PC-9 (cell line): ENCODE data around the gene ZNF135. TPM values are rescaled to one million over a fixed set of nuclear protein-coding genes. Genes with fewer than 3 reads are reported as not detected.

ENCODE experiments used
- BruUV-seq: library from RNA; stranded (reverse); fragments of 400-500 nt; replicated peaks from 2 replicates; lab custom pipeline; 2021; lab: Mats Ljungman, UMichigan
- CTCF ChIA-PET: fragments of 300-600 bp; sonication (Branson Sonifier 250); formaldehyde crosslinking; loops from one replicate; lab custom pipeline; 2022; ENCODE audit warnings: antibody characterized with exemption; lab: Charles Lee
- POLR2A ChIA-PET: fragments of 300-600 bp; sonication (Branson Sonifier 250); formaldehyde crosslinking; loops from one replicate; lab custom pipeline; 2022; ENCODE audit warnings: antibody characterized with exemption; ENCODE audit not compliant: unreplicated experiment; lab: Charles Lee
- DNase-seq, 2 experiments: peaks; one replicate each; pipeline versions ENCODE4 v3.0.0 to v3.0.0-alpha.2; 2015 to 2022; ENCODE audit warnings: mixed read lengths in 1 of 2
- H2AFZ ChIP-seq: fragments of 200-600 bp; sonication (generic); 2 replicates; pipeline ENCODE4 v1.8.1; 2017; ENCODE audit warnings: antibody characterized with exemption
- H3F3A ChIP-seq: fragments of 200-600 bp; sonication (generic); 2 replicates; pipeline ENCODE4 v1.8.1; 2017; ENCODE audit warnings: antibody characterized with exemption, mild to moderate bottlenecking, low read depth; ENCODE audit not compliant: insufficient read depth
- H3K27ac ChIP-seq: fragments of 200-600 bp; sonication (generic); 2 replicates; pipeline ENCODE4 v1.6.1; 2016; ENCODE audit warnings: mixed run types
- H3K27me3 ChIP-seq: fragments of 200-600 bp; sonication (generic); 2 replicates; pipeline ENCODE4 v1.6.1; 2016; ENCODE audit warnings: low read depth, mixed run types; ENCODE audit not compliant: insufficient read depth
- H3K36me3 ChIP-seq: fragments of 200-600 bp; sonication (generic); 2 replicates; pipeline ENCODE4 v1.6.1; 2016; ENCODE audit warnings: low read depth, mixed run types
- H3K4me1 ChIP-seq: fragments of 200-600 bp; sonication (generic); replicated peaks from 2 replicates; pipeline ENCODE4 v1.6.1; 2016; ENCODE audit warnings: mixed run types; ENCODE audit not compliant: insufficient read depth
- H3K4me2 ChIP-seq: fragments of 200-600 bp; sonication (generic); 2 replicates; pipeline ENCODE4 v1.6.1; 2017; ENCODE audit warnings: mixed run types
- H3K4me3 ChIP-seq: fragments of 200-600 bp; sonication (generic); 2 replicates; pipeline ENCODE4 v1.6.1; 2016; ENCODE audit warnings: mixed run types
- H3K79me2 ChIP-seq: fragments of 200-600 bp; sonication (generic); 2 replicates; pipeline ENCODE4 v1.6.1; 2017; ENCODE audit warnings: low read depth, mixed run types
- H3K9me2 ChIP-seq: fragments of 200-600 bp; sonication (generic); 2 replicates; pipeline ENCODE4 v1.8.1; 2017; ENCODE audit warnings: mild to moderate bottlenecking; ENCODE audit not compliant: insufficient read depth
- H3K9me3 ChIP-seq: fragments of 200-600 bp; sonication (generic); 2 replicates; pipeline ENCODE4 v1.8.1; 2016; ENCODE audit warnings: low read depth; ENCODE audit not compliant: insufficient read depth
- H4K20me1 ChIP-seq: fragments of 200-600 bp; sonication (generic); 2 replicates; pipeline ENCODE4 v1.8.1; 2017; ENCODE audit not compliant: insufficient read depth
- EZH2 ChIP-seq: fragments of 200-600 bp; sonication (generic); IDR thresholded peaks from 2 replicates; pipeline ENCODE4 v1.8.0; 2017; ENCODE audit warnings: antibody characterized with exemption, low read depth
- intact Hi-C: fragments of 100-400 bp; cut with micrococcal nuclease; formaldehyde crosslinking; loops from one replicate; pipeline ENCODE4 v1.10.0; 2022; ENCODE audit not compliant: unreplicated experiment
- total RNA-seq: library from RNA; stranded (reverse); gene quantifications from 2 replicates; pipeline ENCODE4 v1.2.3, GENCODE V29; 2021
- TF ChIP-seq, protein P1 (sequence below): fragments of 200-600 bp; sonication (generic); conservative IDR thresholded peaks from 2 replicates; pipeline ENCODE4 v1.6.1; 2017; ENCODE audit warnings: mixed run types, antibody characterized with exemption, mild to moderate bottlenecking, moderate library complexity

The ZNF135 gene
- total RNA-seq, 1 experiment from 2014 or later = 0.15 TPM

DNA sequence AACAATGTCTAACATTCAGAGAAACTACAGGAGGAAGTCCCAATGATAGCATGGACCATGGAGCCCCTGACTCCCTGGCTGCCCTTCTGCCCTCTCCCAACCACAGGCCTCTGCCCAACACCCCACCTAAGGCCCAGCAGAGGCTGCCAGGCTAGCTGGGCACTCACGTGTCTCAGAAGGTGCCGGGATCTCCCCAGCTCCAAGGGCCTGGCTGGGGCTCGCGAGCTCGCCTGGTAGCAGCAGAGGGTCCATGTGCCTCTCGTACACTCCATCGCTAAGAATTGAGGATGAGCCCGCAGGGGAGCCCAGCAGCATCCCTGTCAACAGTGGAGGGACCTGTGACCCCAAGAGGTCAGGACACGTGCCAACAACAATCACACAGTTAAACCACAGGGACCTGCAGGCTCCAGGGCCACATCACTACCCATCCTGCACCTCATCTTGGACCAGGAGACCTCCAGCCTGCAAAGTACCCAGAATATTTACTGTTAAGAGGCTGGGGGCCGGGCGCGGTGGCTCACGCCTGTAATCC is 29.5 kb downstream of the ZNF135 start:
- Histone ChIP-seq H3K27me3 (no peaks in the 10 kb centered on the region), H4K20me1 (no peaks in the 10 kb centered on the region), H3K4me3 (no peak overlapping the region), H3K79me2 (no peaks in the 10 kb centered on the region), H3K9me3 (peaks cover 43% of the 10 kb centered on the region), H2AFZ (no peak overlapping the region), H3F3A (no peaks in the 10 kb centered on the region), H3K9me2 (no peaks in the 10 kb centered on the region), H3K27ac (no peak overlapping the region), H3K4me2 (no peak overlapping the region), H3K36me3 (peaks cover 12% of the 10 kb centered on the region), H3K4me1 (no peaks in the 10 kb centered on the region)
- TF ChIP-seq EZH2 = no peak
- TF ChIP-seq, protein P1, sequence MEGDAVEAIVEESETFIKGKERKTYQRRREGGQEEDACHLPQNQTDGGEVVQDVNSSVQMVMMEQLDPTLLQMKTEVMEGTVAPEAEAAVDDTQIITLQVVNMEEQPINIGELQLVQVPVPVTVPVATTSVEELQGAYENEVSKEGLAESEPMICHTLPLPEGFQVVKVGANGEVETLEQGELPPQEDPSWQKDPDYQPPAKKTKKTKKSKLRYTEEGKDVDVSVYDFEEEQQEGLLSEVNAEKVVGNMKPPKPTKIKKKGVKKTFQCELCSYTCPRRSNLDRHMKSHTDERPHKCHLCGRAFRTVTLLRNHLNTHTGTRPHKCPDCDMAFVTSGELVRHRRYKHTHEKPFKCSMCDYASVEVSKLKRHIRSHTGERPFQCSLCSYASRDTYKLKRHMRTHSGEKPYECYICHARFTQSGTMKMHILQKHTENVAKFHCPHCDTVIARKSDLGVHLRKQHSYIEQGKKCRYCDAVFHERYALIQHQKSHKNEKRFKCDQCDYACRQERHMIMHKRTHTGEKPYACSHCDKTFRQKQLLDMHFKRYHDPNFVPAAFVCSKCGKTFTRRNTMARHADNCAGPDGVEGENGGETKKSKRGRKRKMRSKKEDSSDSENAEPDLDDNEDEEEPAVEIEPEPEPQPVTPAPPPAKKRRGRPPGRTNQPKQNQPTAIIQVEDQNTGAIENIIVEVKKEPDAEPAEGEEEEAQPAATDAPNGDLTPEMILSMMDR = no peak
- CTCF ChIA-PET = no interaction called here
- BruUV-seq = no TSS peak
- no peak for DNase-seq
- intact Hi-C loops = no loop called here
- POLR2A ChIA-PET = no interaction called here

DNA sequence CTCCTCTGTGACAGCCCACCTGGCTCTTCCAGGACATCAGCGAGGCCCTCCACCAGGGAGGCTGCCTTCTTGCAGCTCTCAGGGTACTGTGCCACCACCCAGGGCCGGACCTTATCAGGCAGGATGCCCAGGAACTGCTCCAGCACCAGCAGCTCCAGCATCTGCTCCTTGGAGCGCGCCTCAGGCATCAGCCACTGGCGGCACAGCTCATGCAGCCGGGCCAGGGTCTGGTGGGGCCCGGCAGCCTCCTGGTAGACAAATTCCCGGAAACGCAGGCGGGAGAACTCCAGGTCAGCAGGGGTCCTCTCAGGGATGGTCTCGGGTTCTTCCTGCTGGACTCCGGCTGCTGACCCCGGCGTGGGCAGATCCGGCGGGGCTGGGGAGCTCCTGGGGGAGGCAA is 30.8 kb downstream of the ZNF135 start:
- H3K27ac ChIP-seq = no peak overlapping the region
- H3K9me2 ChIP-seq = no peaks in the 10 kb centered on the region
- BruUV-seq = no TSS peak
- H2AFZ ChIP-seq = no peak overlapping the region
- H3K9me3 ChIP-seq = peaks cover 39% of the 10 kb centered on the region
- intact Hi-C loops = no loop called here
- H3K79me2 ChIP-seq = no peaks in the 10 kb centered on the region
- H3K4me3 ChIP-seq = no peak overlapping the region
- no peaks in the 10 kb centered on the region for H4K20me1 ChIP-seq
- no peaks in the 10 kb centered on the region for H3K4me1 ChIP-seq
- POLR2A ChIA-PET = no interaction called here
- no peaks in the 10 kb centered on the region for H3F3A ChIP-seq
- H3K4me2 ChIP-seq = no peak overlapping the region
- H3K27me3 ChIP-seq = no peaks in the 10 kb centered on the region
- CTCF ChIA-PET = no interaction called here
- TF ChIP-seq EZH2 = no peak
- TF ChIP-seq, protein P1 = no peak
- no peak for DNase-seq
- H3K36me3 ChIP-seq = peaks cover 12% of the 10 kb centered on the region

DNA sequence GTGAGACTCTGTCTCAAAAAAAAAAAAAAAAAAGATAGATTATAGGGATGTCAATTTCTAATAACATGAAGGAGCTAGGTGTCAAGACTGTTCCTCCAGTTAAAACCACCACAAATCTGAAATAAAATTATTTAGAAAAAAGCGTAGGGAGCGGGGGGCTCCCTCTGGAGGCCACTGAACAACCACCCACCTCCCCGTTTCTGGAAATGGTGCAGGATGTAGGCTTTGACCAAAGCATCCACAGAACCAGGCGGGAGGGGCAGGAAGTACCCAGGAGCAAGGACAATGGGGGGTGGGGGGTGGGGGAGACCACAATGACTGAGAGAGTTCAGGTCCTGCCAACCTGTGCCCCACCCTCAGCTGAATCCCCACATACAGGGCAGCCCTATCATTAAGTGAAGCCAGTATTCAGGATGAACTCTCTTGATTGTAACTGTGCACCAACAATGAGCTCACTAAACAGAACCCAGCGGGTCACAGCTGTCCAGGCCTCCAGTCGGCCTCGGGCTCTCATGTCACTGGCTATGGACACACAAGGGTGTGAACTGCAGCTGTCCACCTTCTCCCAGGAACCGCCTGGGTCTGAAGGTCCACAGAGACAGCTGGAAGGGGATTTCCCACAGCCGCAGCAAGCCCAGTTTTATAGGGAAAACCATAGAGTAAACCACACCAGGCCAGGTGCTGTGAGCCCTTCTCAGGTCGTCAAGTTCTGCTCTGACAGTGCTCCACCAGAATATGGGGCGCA is 32.3 kb downstream of the ZNF135 start:
- H3K27ac ChIP-seq = no peak overlapping the region
- no peak overlapping the region for H2AFZ ChIP-seq
- peaks cover 9% of the 10 kb centered on the region; the same call in 1 of the 2 replicates for H3K36me3 ChIP-seq
- ChIA-PET CTCF (no interaction called here), POLR2A (no interaction called here)
- intact Hi-C loops = no loop called here
- H3K79me2 ChIP-seq = 0 out of 2 replicates have a peak, but pooled peaks cover 4% of the 10 kb centered on the region
- no peak for TF ChIP-seq EZH2
- TF ChIP-seq, protein P1 = no peak
- no peaks in the 10 kb centered on the region for H4K20me1 ChIP-seq
- BruUV-seq = no TSS peak
- no peaks in the 10 kb centered on the region for H3F3A ChIP-seq
- no peaks in the 10 kb centered on the region for H3K27me3 ChIP-seq
- no peak overlapping the region for H3K4me3 ChIP-seq
- H3K4me2 ChIP-seq = no peak overlapping the region
- no peaks in the 10 kb centered on the region for H3K9me2 ChIP-seq
- no peaks in the 10 kb centered on the region for H3K4me1 ChIP-seq
- DNase-seq = no peak
- H3K9me3 ChIP-seq = peaks cover 42% of the 10 kb centered on the region
